Loucy (cell line): ENCODE results near the gene TMEM272.

Source experiments
- H2AFZ ChIP-seq: fragments of 200-600 bp; sonication (generic); 2 replicates; pipeline ENCODE4 v1.6.0; 2016; ENCODE audit warnings: antibody characterized with exemption, mild to moderate bottlenecking, low read length, moderate library complexity
- H3F3A ChIP-seq: fragments of 200-600 bp; 2 replicates; pipeline ENCODE4 v1.6.0; 2016; ENCODE audit warnings: antibody characterized with exemption, low read depth, mild to moderate bottlenecking
- H3K27me3 ChIP-seq: fragments of 200-600 bp; sonication (generic); 2 replicates; pipeline ENCODE4 v1.6.1; 2014; ENCODE audit warnings: low read length, mild to moderate bottlenecking; ENCODE audit not compliant: insufficient read depth, poor library complexity, severe bottlenecking
- H3K36me3 ChIP-seq: fragments of 200-600 bp; sonication (generic); 2 replicates; pipeline ENCODE4 v1.6.1; 2016; ENCODE audit warnings: low read length; ENCODE audit not compliant: insufficient read depth
- H3K4me1 ChIP-seq: fragments of 200-600 bp; sonication (generic); 2 replicates; pipeline ENCODE4 v1.5.1; 2014; ENCODE audit warnings: low read length, mild to moderate bottlenecking; ENCODE audit not compliant: insufficient read depth, poor library complexity, severe bottlenecking
- H3K4me2 ChIP-seq: fragments of 200-600 bp; sonication (generic); 2 replicates; pipeline ENCODE4 v1.6.0; 2014; ENCODE audit warnings: antibody characterized with exemption, low read length, low read depth, mild to moderate bottlenecking; ENCODE audit not compliant: poor library complexity, severe bottlenecking
- H3K4me3 ChIP-seq: fragments of 200-600 bp; sonication (generic); 2 replicates; pipeline ENCODE4 v1.5.1; 2014; ENCODE audit warnings: low read length, mild to moderate bottlenecking, mixed read lengths; ENCODE audit not compliant: poor library complexity, severe bottlenecking
- H3K79me2 ChIP-seq: fragments of 200-600 bp; sonication (generic); 2 replicates; pipeline ENCODE4 v1.6.1; 2014; ENCODE audit warnings: low read length; ENCODE audit not compliant: insufficient read depth
- H3K9ac ChIP-seq: fragments of 200-600 bp; sonication (generic); 2 replicates; pipeline ENCODE4 v1.6.0; 2014; ENCODE audit warnings: mild to moderate bottlenecking, low read depth, low read length, moderate library complexity; ENCODE audit not compliant: poor library complexity, severe bottlenecking
- H3K9me2 ChIP-seq: fragments of 200-600 bp; sonication (generic); replicated peaks from 2 replicates; pipeline ENCODE4 v1.6.1; 2016; ENCODE audit warnings: low read depth, low read length, mixed read lengths
- H3K9me3 ChIP-seq: fragments of 200-600 bp; sonication (generic); 2 replicates; pipeline ENCODE4 v1.6.1; 2014; ENCODE audit warnings: mild to moderate bottlenecking, antibody characterized with exemption, low read length, low read depth; ENCODE audit not compliant: insufficient read depth
- H4K20me1 ChIP-seq: fragments of 200-600 bp; sonication (generic); 2 replicates; pipeline ENCODE4 v1.6.0; 2014; ENCODE audit warnings: antibody characterized with exemption, low read length, mild to moderate bottlenecking; ENCODE audit not compliant: insufficient read depth, poor library complexity, severe bottlenecking
- EZH2phosphoT487 ChIP-seq: fragments of 200-600 bp; IDR thresholded peaks from 2 replicates; pipeline ENCODE4 v1.6.1; 2018; ENCODE audit warnings: antibody characterized with exemption, mild to moderate bottlenecking, moderate library complexity, borderline replicate concordance
- TF ChIP-seq, protein P1 (sequence below): fragments of 200-600 bp; sonication (generic); conservative IDR thresholded peaks from 2 replicates; pipeline ENCODE4 v1.5.1; 2014; ENCODE audit warnings: mild to moderate bottlenecking, antibody characterized with exemption, low read length

Gene TMEM272

DNA sequence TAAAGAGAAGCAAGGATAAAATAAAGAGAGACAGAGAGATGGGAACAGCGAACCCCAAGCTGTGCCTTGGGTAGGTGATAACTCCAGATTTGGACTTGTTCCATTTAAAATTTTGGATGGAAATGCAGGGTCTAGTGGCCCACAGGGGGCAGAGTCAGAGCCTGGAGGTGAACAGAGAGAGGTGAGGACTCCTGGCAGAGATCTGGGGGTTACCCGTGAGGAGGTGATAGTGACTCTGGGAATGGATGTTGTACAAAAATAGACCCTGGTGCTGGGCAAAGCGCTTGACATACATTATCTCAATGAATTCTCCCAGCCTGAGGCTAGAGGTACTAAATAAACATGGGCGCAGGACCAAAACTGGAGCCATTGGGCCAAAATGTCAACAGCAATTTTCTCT lies 26.7 kb downstream of the TMEM272 start:
- no peaks in the 10 kb centered on the region for H4K20me1 ChIP-seq
- H3K36me3 ChIP-seq = no peaks in the 10 kb centered on the region
- H2AFZ ChIP-seq = no peak overlapping the region
- H3F3A ChIP-seq = 0 out of 2 replicates have a peak, but pooled peaks cover 3% of the 10 kb centered on the region
- H3K9me2 ChIP-seq = no peaks in the 10 kb centered on the region
- H3K9ac ChIP-seq = no peak overlapping the region
- H3K4me3 ChIP-seq = no peak overlapping the region
- TF ChIP-seq EZH2phosphoT487 = no peak
- TF ChIP-seq, protein P1, sequence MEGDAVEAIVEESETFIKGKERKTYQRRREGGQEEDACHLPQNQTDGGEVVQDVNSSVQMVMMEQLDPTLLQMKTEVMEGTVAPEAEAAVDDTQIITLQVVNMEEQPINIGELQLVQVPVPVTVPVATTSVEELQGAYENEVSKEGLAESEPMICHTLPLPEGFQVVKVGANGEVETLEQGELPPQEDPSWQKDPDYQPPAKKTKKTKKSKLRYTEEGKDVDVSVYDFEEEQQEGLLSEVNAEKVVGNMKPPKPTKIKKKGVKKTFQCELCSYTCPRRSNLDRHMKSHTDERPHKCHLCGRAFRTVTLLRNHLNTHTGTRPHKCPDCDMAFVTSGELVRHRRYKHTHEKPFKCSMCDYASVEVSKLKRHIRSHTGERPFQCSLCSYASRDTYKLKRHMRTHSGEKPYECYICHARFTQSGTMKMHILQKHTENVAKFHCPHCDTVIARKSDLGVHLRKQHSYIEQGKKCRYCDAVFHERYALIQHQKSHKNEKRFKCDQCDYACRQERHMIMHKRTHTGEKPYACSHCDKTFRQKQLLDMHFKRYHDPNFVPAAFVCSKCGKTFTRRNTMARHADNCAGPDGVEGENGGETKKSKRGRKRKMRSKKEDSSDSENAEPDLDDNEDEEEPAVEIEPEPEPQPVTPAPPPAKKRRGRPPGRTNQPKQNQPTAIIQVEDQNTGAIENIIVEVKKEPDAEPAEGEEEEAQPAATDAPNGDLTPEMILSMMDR = peak; percentile 40
- H3K79me2 ChIP-seq = no peaks in the 10 kb centered on the region
- H3K4me1 ChIP-seq = peaks cover 44% of the 10 kb centered on the region
- H3K4me2 ChIP-seq = no peak overlapping the region
- no peaks in the 10 kb centered on the region for H3K27me3 ChIP-seq
- no peaks in the 10 kb centered on the region for H3K9me3 ChIP-seq

DNA sequence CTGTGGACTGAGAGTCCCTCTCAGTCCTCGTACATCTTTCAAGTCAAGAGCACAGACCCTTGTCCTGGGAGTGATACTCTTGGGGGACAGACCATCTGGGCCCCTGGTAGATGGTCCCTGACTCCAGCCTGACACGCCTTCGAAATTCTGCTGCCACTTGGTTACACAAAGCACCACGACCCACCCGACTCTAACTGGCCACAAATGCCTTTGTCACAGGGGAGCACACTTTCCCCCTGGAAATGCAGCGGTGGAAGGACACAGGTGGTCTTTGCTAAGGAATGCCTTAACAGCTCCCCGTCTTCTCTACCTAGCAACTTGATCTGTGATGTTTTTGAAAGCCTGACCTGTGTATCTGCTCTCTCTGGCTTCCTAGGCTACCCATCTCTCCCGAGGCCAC lies 27.3 kb downstream of the TMEM272 start:
- Histone ChIP-seq H3K9ac (no peak overlapping the region), H3K9me3 (no peaks in the 10 kb centered on the region), H4K20me1 (no peaks in the 10 kb centered on the region), H3K4me3 (no peak overlapping the region), H3K79me2 (no peaks in the 10 kb centered on the region), H3K4me2 (no peak overlapping the region), H3K27me3 (no peaks in the 10 kb centered on the region), H3F3A (0 out of 2 replicates have a peak, but pooled peaks cover 3% of the 10 kb centered on the region), H3K36me3 (no peaks in the 10 kb centered on the region), H2AFZ (no peak overlapping the region), H3K4me1 (peaks cover 44% of the 10 kb centered on the region), H3K9me2 (no peaks in the 10 kb centered on the region)
- no peak for TF ChIP-seq EZH2phosphoT487
- TF ChIP-seq, protein P1 = no peak

GRCh38 chr13:51816604-51817249 lies 28.2 kb downstream of the TMEM272 start:
- TF ChIP-seq EZH2phosphoT487 = no peak
- TF ChIP-seq, protein P1 = no peak
- H4K20me1 ChIP-seq = no peaks in the 10 kb centered on the region
- H3K4me1 ChIP-seq = peaks cover 39% of the 10 kb centered on the region
- no peaks in the 10 kb centered on the region for H3K79me2 ChIP-seq
- no peaks in the 10 kb centered on the region for H3K9me3 ChIP-seq
- H3K9ac ChIP-seq = no peak overlapping the region
- no peaks in the 10 kb centered on the region for H3K36me3 ChIP-seq
- no peak overlapping the region for H2AFZ ChIP-seq
- H3F3A ChIP-seq = 0 out of 2 replicates have a peak, but pooled peaks cover 1% of the 10 kb centered on the region
- H3K27me3 ChIP-seq = no peaks in the 10 kb centered on the region
- H3K4me2 ChIP-seq = no peak overlapping the region
- H3K9me2 ChIP-seq = no peaks in the 10 kb centered on the region
- H3K4me3 ChIP-seq = no peak overlapping the region
